ENCODE results near the gene RPS15.
"Not testable (repeated sequence)": the region's sequence is repeated elsewhere in the genome, so short reads cannot be mapped to it uniquely, and the experiment has no call there.

RPS15 gene

DNA sequence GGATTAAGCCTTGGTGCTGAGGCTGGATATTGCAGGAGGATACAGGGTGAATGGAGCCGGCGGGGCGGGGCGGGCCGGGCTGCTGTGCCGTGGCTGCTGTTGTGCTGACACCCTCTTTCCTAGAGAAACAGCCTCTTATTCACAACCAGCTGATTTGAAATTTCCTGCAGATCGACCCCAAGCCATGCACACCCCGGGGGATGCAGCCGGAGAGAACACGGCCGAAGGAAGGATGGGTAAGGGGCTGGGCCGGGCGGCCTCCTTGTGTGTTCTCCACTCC lies 19.8 kb upstream of the RPS15 start:
- no peak overlapping the region for H3K27ac ChIP-seq (ENCODE audit: low read depth, low read length)
- no peaks in the 10 kb centered on the region for H3K4me1 ChIP-seq (ENCODE audit: control insufficient read depth, low read length)
- peaks cover 25% of the 10 kb centered on the region for H4K20me1 ChIP-seq (ENCODE audit: control insufficient read depth, insufficient read depth, low read depth, low read length)
- H3K79me2 ChIP-seq (ENCODE audit: control insufficient read depth, low read length): peaks cover 95% of the 10 kb centered on the region
- no peak overlapping the region for H3K4me3 ChIP-seq (ENCODE audit: low read length)
- H3F3A ChIP-seq (ENCODE audit: control insufficient read depth, insufficient read depth): no peaks in the 10 kb centered on the region
- H3K9me3 ChIP-seq (ENCODE audit: control insufficient read depth, insufficient read depth, low read length): no peaks in the 10 kb centered on the region
- H3K9me2 ChIP-seq (replicated peaks; ENCODE audit: control insufficient read depth, low read length): no peaks in the 10 kb centered on the region
- TF ChIP-seq CTCF (IDR thresholded peaks at IDR 0.05; ENCODE audit: low read depth, low read length, poor library complexity, severe bottlenecking): no peak
- no peak overlapping the region for H3K4me2 ChIP-seq (ENCODE audit: low read length)
- no peaks in the 10 kb centered on the region for H3K27me3 ChIP-seq (ENCODE audit: control insufficient read depth, low read length)
- peaks cover 94% of the 10 kb centered on the region for H3K36me3 ChIP-seq (ENCODE audit: control insufficient read depth, low read length)

- Histone ChIP-seq H3K4me2 (ENCODE audit: low read length) (no peak overlapping the region), H3K79me2 (ENCODE audit: control insufficient read depth, low read length) (peaks cover 94% of the 10 kb centered on the region), H3K9me3 (ENCODE audit: control insufficient read depth, insufficient read depth, low read length) (no peaks in the 10 kb centered on the region), H3K36me3 (ENCODE audit: control insufficient read depth, low read length) (peaks cover 93% of the 10 kb centered on the region), H3K27ac (ENCODE audit: low read depth, low read length) (no peak overlapping the region), H3K9me2 (replicated peaks; ENCODE audit: control insufficient read depth, low read length) (no peaks in the 10 kb centered on the region), H3F3A (ENCODE audit: control insufficient read depth, insufficient read depth) (no peaks in the 10 kb centered on the region), H3K27me3 (ENCODE audit: control insufficient read depth, low read length) (no peaks in the 10 kb centered on the region), H4K20me1 (ENCODE audit: control insufficient read depth, insufficient read depth, low read depth, low read length) (peaks cover 17% of the 10 kb centered on the region), H3K4me3 (ENCODE audit: low read length) (no peak overlapping the region), H3K4me1 (ENCODE audit: control insufficient read depth, low read length) (no peaks in the 10 kb centered on the region)
- no peak for TF ChIP-seq EZH2phosphoT487 (IDR thresholded peaks at IDR 0.05; ENCODE audit: borderline replicate concordance, low read length)
- no peak for TF ChIP-seq CTCF (IDR thresholded peaks at IDR 0.05; ENCODE audit: low read depth, low read length, poor library complexity, severe bottlenecking)
Measured at GRCh38 chr19:1418951-1419738, 19.1 kb upstream of the RPS15 start.

DNA sequence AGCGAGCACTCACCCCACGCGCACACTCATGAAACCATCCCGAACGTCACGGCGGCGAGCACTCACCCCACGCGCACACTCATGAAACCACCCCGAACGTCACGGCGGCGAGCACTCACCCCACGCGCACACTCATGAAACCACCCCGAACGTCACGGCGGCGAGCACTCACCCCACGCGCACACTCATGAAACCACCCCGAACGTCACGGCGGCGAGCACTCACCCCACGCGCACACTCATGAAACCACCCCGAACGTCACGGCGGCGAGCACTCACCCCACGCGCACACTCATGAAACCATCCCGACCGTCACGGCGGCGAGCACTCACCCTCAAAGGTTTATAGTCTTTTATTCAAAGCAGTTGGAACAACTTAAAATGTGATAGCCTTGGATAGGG lies 18.1 kb upstream of the RPS15 start:
- H3K79me2 ChIP-seq (ENCODE audit: control insufficient read depth, low read length): peaks cover 90% of the 10 kb centered on the region
- H3K9me2 ChIP-seq (replicated peaks; ENCODE audit: control insufficient read depth, low read length): not testable (repeated sequence)

DNA sequence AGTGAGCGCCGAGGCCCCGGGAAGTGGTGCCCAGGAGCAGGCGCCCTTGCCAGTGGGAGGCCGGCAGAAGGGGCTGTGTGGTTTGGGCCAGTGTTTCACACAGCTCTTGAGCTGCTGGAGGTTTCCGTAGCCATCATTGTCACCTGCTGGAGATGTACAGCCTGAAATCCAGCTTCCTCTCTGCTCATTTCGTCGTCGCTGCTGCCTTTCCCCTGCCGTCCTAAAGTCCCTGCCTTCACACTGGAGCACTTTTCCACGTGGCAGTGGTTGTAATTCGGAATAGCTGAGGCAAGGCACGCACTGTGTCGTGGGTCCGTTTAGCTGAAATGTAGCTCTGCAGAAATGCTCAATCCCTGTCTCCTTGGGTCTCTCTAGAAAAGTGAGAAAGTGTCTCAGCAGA lies 17.6 kb upstream of the RPS15 start:
- Histone ChIP-seq H3K27me3 (ENCODE audit: control insufficient read depth, low read length) (no peaks in the 10 kb centered on the region), H3K4me1 (ENCODE audit: control insufficient read depth, low read length) (no peaks in the 10 kb centered on the region), H3K9me2 (replicated peaks; ENCODE audit: control insufficient read depth, low read length) (no peaks in the 10 kb centered on the region), H3F3A (ENCODE audit: control insufficient read depth, insufficient read depth) (no peaks in the 10 kb centered on the region), H3K4me2 (ENCODE audit: low read length) (no peak overlapping the region), H4K20me1 (ENCODE audit: control insufficient read depth, insufficient read depth, low read depth, low read length) (peaks cover 10% of the 10 kb centered on the region), H3K36me3 (ENCODE audit: control insufficient read depth, low read length) (peaks cover 95% of the 10 kb centered on the region), H3K79me2 (ENCODE audit: control insufficient read depth, low read length) (peaks cover 90% of the 10 kb centered on the region), H3K27ac (ENCODE audit: low read depth, low read length) (no peak overlapping the region), H3K4me3 (ENCODE audit: low read length) (no peak overlapping the region), H3K9me3 (ENCODE audit: control insufficient read depth, insufficient read depth, low read length) (no peaks in the 10 kb centered on the region)
- TF ChIP-seq EZH2phosphoT487 (IDR thresholded peaks at IDR 0.05; ENCODE audit: borderline replicate concordance, low read length): no peak
- no peak for TF ChIP-seq CTCF (IDR thresholded peaks at IDR 0.05; ENCODE audit: low read depth, low read length, poor library complexity, severe bottlenecking)

More for the DNA sequence above, 18.1 kb upstream of the RPS15 start:
- Histone ChIP-seq H4K20me1 (ENCODE audit: control insufficient read depth, insufficient read depth, low read depth, low read length) (peaks cover 15% of the 10 kb centered on the region), H3K36me3 (ENCODE audit: control insufficient read depth, low read length) (peaks cover 95% of the 10 kb centered on the region)
- H3K27ac ChIP-seq (ENCODE audit: low read depth, low read length); H3F3A ChIP-seq (ENCODE audit: control insufficient read depth, insufficient read depth); H3K4me3 ChIP-seq (ENCODE audit: low read length); H3K4me1 ChIP-seq (ENCODE audit: control insufficient read depth, low read length); H3K27me3 ChIP-seq (ENCODE audit: control insufficient read depth, low read length); H3K4me2 ChIP-seq (ENCODE audit: low read length); H3K9me3 ChIP-seq (ENCODE audit: control insufficient read depth, insufficient read depth, low read length): not testable (repeated sequence)

Measured in DOHH2 (cell line).